Esophagus squamous epithelium (tissue), 5 donors: ENCODE results near the gene WDR33. TPM values are rescaled to one million over a fixed set of nuclear protein-coding genes. Genes with fewer than 3 reads are reported as not detected.

Experiments used
- DNase-seq: peaks from one replicate; lab custom pipeline; 2025; lab: John Stamatoyannopoulos, UW
- H3K27ac ChIP-seq, 4 donors: fragments of 200-600 bp; sonication (generic); one replicate each; pipeline ENCODE4 v1.5.1; 2016 to 2019; ENCODE audit warnings: mild to moderate bottlenecking in 1 of 4
- H3K27me3 ChIP-seq, 4 donors: fragments of 200-600 bp; sonication (generic); 1 replicate in 3 of 4; 2 replicates in 1 of 4; pipeline versions ENCODE4 v1.5.1 to v1.6.0; 2017 to 2021; ENCODE audit warnings: antibody characterized with exemption in 1 of 4
- H3K36me3 ChIP-seq, 3 donors: fragments of 200-600 bp; sonication (generic); one replicate each; pipeline ENCODE4 v1.5.1; 2016 to 2019
- H3K4me1 ChIP-seq, 3 donors: fragments of 200-600 bp; sonication (generic); one replicate each; pipeline ENCODE4 v1.5.1; 2017 to 2019
- H3K4me3 ChIP-seq, 4 donors: fragments of 200-600 bp; sonication (generic); 1 replicate in 3 of 4; 2 replicates in 1 of 4; pipeline ENCODE4 v1.5.1; 2016 to 2019; ENCODE audit warnings: mild to moderate bottlenecking in 2 of 4, moderate library complexity in 1 of 4
- H3K9me3 ChIP-seq, 3 donors: fragments of 200-600 bp; sonication (generic); one replicate each; pipeline ENCODE4 v1.5.1; 2016 to 2019
- CTCF ChIP-seq, 6 experiments: fragments of 450-650 bp in 4 of 6; fragments of 200-600 bp in 2 of 6; sonication (generic) in 2 of 6; IDR thresholded peaks; one replicate each; pipeline ENCODE4 v1.5.1; 2016 to 2019; ENCODE audit warnings: antibody characterized with exemption in 6 of 6, mild to moderate bottlenecking in 4 of 6, moderate library complexity in 4 of 6
- POLR2A ChIP-seq, 4 donors: fragments of 450-650 bp; IDR thresholded peaks; one replicate each; pipeline ENCODE4 v1.6.1; 2017; ENCODE audit warnings: antibody characterized with exemption in 4 of 4, mild to moderate bottlenecking in 4 of 4, moderate library complexity in 3 of 4
- WGBS, 2 donors: methylation state at CpG; one replicate each; pipeline ENCODE4 v1.1.5; 2018; 5-methylcytosine and 5-hydroxymethylcytosine counted together
- intact Hi-C: fragments of 100-400 bp; cut with DNase I; formaldehyde crosslinking; loops from one replicate; pipeline ENCODE4 v1.15.0; 2022
- small RNA-seq, 4 donors: library from RNA; depleted of rRNA; stranded (forward); fragments of <200 nt; gene quantifications; one replicate each; pipeline ENCODE3, GENCODE V24; 2016
- total RNA-seq, 4 donors: library from RNA; depleted of rRNA; stranded (reverse); fragments of >200 nt; gene quantifications; one replicate each; pipeline ENCODE4 v1.1.0, GENCODE V29; 2016
- donor health status: DM: yes; HTN: yes; CAD: no.

Gene WDR33
- total RNA-seq, 4 donors from 2014 or later: 15.6 to 41.8 (median 26.0) TPM

- WGBS, 2 donors: 62 to 83% methylated on average over 6 to 13 of the region's 16 CpGs
- TF ChIP-seq CTCF (IDR thresholded peaks at IDR 0.05) (no peak), POLR2A (IDR thresholded peaks at IDR 0.05) (no peak)
- H3K9me3 ChIP-seq: no peaks in the 10 kb centered on the region
- intact Hi-C loops: no loop called here
- no peaks in the 10 kb centered on the region for H3K27me3 ChIP-seq
- peaks cover 0 to 23% (median 0%) of the 10 kb centered on the region in 3 donors for H3K36me3 ChIP-seq
- DNase-seq: no peak
- H3K4me1 ChIP-seq: peaks cover 7 to 87% (median 38%) of the 10 kb centered on the region in 3 donors
- peak overlapping the region; percentile 14 to 66 (median 56) for H3K27ac ChIP-seq
- no peak overlapping the region for H3K4me3 ChIP-seq
These were observed 157.4 kb downstream of the WDR33 start for GRCh38 chr2:127653421-127654083.

- Histone ChIP-seq H3K4me1 (peaks cover 7 to 87% (median 33%) of the 10 kb centered on the region in 3 donors), H3K9me3 (no peaks in the 10 kb centered on the region), H3K4me3 (no peak overlapping the region), H3K36me3 (peaks cover 0 to 23% (median 0%) of the 10 kb centered on the region in 3 donors), H3K27me3 (no peaks in the 10 kb centered on the region), H3K27ac (peak overlapping the region; percentile 14 to 66 (median 56))
- WGBS, 2 donors: 68 to 74% methylated on average over 8 to 13 of the region's 25 CpGs
- TF ChIP-seq POLR2A (IDR thresholded peaks at IDR 0.05): no peak
- no peak for TF ChIP-seq CTCF (IDR thresholded peaks at IDR 0.05)
- DNase-seq: no peak
- intact Hi-C loops: no loop called here
These were observed 158.1 kb downstream of the WDR33 start for GRCh38 chr2:127652786-127653357.

- 72 to 78% methylated on average over 5 to 10 of the region's 14 CpGs for WGBS, 2 donors
- Histone ChIP-seq H3K9me3 (no peaks in the 10 kb centered on the region), H3K27me3 (no peaks in the 10 kb centered on the region), H3K4me3 (no peak overlapping the region), H3K27ac (peak overlapping the region; percentile 14 to 66 (median 56)), H3K4me1 (peaks cover 7 to 87% (median 33%) of the 10 kb centered on the region in 3 donors), H3K36me3 (peaks cover 0 to 20% (median 0%) of the 10 kb centered on the region in 3 donors)
- TF ChIP-seq POLR2A (IDR thresholded peaks at IDR 0.05): no peak
- TF ChIP-seq CTCF (IDR thresholded peaks at IDR 0.05): no peak
- DNase-seq: no peak
- intact Hi-C loops: no loop called here
These were observed 158.9 kb downstream of the WDR33 start for GRCh38 chr2:127651971-127652550.

- Histone ChIP-seq H3K4me1 (peaks cover 11 to 87% (median 37%) of the 10 kb centered on the region in 3 donors), H3K27ac (peak overlapping the region; percentile 14 to 66 (median 50)), H3K4me3 (no peak overlapping the region), H3K36me3 (peaks cover 0 to 14% (median 0%) of the 10 kb centered on the region in 3 donors), H3K9me3 (no peaks in the 10 kb centered on the region), H3K27me3 (no peaks in the 10 kb centered on the region)
- no peak for TF ChIP-seq POLR2A (IDR thresholded peaks at IDR 0.05)
- no peak for TF ChIP-seq CTCF (IDR thresholded peaks at IDR 0.05)
- intact Hi-C loops: no loop called here
- 88% methylated on average over 18 to 21 of the region's 29 CpGs for WGBS, 2 donors
- DNase-seq: no peak
These were observed 159.6 kb downstream of the WDR33 start for GRCh38 chr2:127651381-127651809.

Small RNA genes lying within 50 kb of the gene (small RNA-seq; reads per million reads assigned to genes)
- 0 reads per million in 4 donors for gene RF00017
- gene RF00019: 0 reads per million in 4 donors
- gene RNU6-395P: 0 reads per million in 4 donors
- gene RNY4P7: 0.07 to 1.8 (median 0.81) reads per million in 4 donors

Other genes starting within 250 kb of the WDR33 start
- not detected for gene GPR17, start 165.0 kb downstream of the WDR33 start, total RNA-seq
- gene LIMS2, start 135.6 kb downstream of the WDR33 start, total RNA-seq: 10 to 100 TPM in 1 of 4 donors, 1 to 10 TPM in 3; 2.4 to 29.6 (median 5.9) TPM
- gene SFT2D3, start 109.7 kb downstream of the WDR33 start, total RNA-seq: 10 to 100 TPM in 1 of 4 donors, 1 to 10 TPM in 3; 3.3 to 10.5 (median 5.9) TPM
- gene POLR2D, start 47.0 kb upstream of the WDR33 start, total RNA-seq: 10 to 100 TPM; 10.9 to 15.6 (median 14.5) TPM
- gene AMMECR1L, start 74.8 kb upstream of the WDR33 start, total RNA-seq: 10 to 100 TPM in 1 of 4 donors, 1 to 10 TPM in 3; 6.3 to 11.8 (median 7.8) TPM
- gene SAP130, start 216.9 kb upstream of the WDR33 start, total RNA-seq: 10 to 100 TPM in 1 of 4 donors, 1 to 10 TPM in 3; 5.9 to 12.7 (median 8.0) TPM